A549 treated with AZD2906 at 1 μM for 4 hours (cell line): Measurements from ENCODE around the gene SCAI. TPM values are rescaled to one million over a fixed set of nuclear protein-coding genes. Genes with fewer than 3 reads are reported as not detected.

ENCODE experiments used
- total RNA-seq: library from RNA; stranded (reverse); fragments of 200-300 nt; extraction: Qiagen RNA extraction; gene quantifications from 5 replicates; pipeline ENCODE4 v1.2.3, GENCODE V29; 2022

The SCAI gene
- total RNA-seq, result 1.3 to 1.7 TPM (median 1.4 TPM) in 5 replicates

DNA sequence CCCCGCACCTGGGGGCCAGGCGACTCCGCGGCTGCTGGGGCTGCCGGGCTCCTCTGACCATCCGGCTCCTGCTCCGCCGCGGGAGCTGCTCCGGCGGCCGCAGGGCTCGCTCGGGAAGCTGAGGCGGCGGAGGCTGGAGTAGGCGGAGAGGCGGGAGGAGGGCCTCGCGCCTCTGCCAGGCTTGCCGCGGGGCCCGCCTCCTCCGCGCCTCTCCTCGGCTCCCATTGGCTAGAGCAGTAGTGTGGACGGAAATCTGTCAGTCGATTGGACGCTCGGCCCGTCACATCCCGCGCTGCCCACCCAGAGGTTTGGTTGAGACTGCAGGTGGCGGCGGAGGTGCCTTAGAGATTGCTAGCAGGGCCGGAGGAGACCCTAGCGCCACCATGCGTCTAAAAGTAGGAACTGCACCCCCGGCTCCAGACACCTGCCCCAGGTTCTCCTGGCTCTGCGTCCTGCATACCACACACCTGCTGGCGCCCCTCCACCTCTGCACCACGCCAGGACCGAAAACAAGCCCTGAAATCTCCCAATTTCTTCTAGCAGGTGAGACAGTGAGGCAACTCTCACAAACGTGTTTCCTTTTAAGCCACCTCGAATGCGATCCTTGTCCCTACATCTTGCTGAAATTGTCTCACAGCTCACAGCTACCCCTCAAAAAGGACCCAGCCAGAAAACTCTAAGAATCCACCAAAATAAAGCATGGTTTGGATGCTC, at the start of gene SCAI:
SCAI (minus strand) TSS at position 152 of the 714 bp plus-strand sequence; CDS start at position 61, 91 bp downstream.

DNA sequence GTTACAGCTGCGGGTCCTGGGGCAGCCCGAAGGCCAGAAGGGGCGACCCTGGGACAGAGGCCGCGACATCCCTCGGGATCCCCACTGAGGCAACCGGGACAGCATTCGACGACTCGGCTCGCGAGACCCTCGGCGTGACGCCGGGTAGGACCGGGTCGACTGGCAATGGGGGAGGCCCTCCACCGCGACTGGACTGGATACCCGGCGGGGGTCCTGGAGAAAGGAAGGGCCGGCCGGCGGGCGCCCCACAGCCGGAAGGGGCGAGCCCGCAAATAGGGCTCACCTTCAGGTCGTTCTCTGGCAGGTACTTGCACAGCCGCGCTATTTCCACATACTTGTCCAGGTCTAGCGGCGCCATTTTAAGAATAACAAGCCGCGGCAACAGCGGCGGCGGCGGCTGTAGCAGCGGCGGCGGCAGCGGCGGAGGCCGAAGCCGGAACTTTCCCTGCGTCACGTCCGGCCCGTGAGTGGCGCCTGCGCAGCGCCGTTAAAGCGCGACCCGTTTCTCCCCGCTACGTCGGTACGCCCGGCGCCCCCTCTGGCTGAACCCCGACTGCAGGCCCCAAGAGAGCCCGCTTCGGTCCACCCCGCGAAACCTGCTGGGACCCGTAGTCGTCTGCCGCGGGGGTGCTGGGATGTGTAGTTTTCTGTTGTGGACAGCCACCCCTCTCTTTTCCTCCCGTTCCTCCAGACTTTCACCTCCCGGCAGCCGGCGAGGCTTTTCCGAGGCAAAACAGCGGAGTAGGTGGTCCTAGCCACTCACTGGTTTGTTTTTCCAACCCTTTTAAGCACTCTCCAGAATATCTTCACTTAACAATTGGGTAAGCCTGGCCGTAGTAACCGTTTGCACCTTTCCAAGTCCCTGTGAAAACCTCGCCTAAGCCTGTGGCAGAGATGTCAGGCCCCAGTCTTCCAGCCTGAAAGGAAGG, 46.3 kb upstream of the SCAI start, which contains the start of gene PPP6C:
PPP6C (minus strand) TSS at position 443 of the 929 bp plus-strand sequence; CDS start at position 358, 85 bp downstream.

DNA sequence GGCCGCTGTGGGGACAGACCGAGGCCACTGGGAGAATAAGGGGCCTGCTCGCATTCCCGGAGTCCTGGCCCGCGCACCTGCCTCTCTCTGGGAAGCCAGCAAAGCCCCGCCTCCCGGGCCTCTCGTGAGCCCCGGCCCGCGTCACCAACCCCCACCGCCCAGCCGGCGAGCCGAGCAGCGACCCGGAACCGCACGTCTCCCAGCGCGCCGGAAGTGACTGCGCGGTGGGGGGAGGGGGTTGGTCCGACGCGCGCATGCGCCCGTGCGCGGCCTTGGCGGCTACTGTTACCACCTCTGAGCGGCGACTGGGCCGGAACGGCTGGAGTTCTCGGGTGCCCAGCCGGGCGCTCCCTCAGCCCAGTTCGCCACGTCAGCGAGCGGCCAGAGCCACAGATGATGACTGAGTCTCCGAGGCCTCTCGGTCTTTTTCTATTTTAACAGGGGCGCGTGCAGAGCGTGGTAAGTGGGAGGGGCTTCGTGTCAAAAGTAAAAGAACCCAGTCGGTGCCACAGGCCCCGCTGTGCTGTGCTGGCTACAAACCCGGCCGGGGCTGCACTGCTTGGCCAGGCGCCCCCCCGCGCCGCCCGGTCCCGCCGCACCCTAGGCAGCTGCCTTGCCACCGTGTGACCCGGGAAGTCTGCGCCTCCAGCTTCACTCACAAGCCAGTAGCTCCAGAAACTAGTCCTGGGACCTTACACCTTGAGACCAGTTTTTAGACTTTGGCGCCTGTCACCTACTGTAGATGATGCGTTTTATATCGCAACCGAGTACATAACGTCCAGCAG, 202.2 kb downstream of the SCAI start, which contains the start of gene GOLGA1:
GOLGA1 (minus strand) TSS at position 190 of the 785 bp plus-strand sequence. CDS start 2,372 bp downstream, outside the sequence.

Other genes with a start within 250 kb of the SCAI start
- gene GOLGA1, start 202.4 kb downstream of the SCAI start, total RNA-seq, result 10.2 to 10.6 TPM (median 10.6 TPM) in 5 replicates
- gene PPP6C, start 46.3 kb upstream of the SCAI start, total RNA-seq, result 24.1 to 26.0 TPM (median 25.7 TPM) in 5 replicates
- gene RABEPK, start 57.0 kb upstream of the SCAI start, total RNA-seq, result 35.7 to 41.2 TPM (median 38.5 TPM) in 5 replicates
- 318 to 370 TPM (median 355 TPM) in 5 replicates for gene HSPA5, start 97.8 kb upstream of the SCAI start, total RNA-seq
- gene GAPVD1, start 118.3 kb upstream of the SCAI start, total RNA-seq, result 11.1 to 16.4 TPM (median 14.1 TPM) in 5 replicates